ENCODE results near the gene RPTOR. TPM values are rescaled to one million over a fixed set of nuclear protein-coding genes. Genes with fewer than 3 reads are reported as not detected.

Gene RPTOR
- total and polyA plus RNA-seq, 10 of the 15 experiments (the other 5 are each of a cell fraction or from before 2014, with no cell fraction given), result 0.18 to 32.1 (median 7.8) TPM

DNA sequence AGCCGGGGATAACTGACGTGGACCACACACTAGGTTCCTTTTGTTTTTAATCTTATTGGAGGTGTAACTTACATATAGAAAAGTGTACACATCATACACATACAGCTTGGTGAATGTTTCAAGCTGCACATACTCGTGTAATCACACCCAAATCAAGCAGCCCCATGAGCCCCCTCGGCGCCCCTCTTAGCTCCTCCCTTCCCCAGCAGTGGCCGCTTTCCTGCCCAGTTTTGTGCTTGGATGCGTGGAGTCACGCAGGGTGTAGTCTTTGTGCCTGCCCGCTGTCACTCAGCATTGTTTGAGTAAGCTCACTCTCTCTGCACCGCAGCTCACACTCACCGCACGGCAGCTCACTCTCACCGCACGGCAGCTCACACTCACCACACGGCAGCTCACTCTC lies 295.3 kb downstream of the RPTOR start:
- ATAC-seq (no peak), DNase-seq (ENCODE audit: low read depth, low spot score) (no peak), FAIRE-seq (no peak)
- no peak overlapping the region for H3K4me2 ChIP-seq (ENCODE audit: control insufficient read depth, insufficient read depth)
- RAD21 ChIA-PET (ENCODE audit: unreplicated experiment), result no interaction called here
- no peaks in the 10 kb centered on the region for H3K27me3 ChIP-seq (replicated peaks in 1 of 2; ENCODE audit: control insufficient read depth in 2 of 2, insufficient read depth in 2 of 2, low read length in 1 of 2)
- WGBS (ENCODE audit: insufficient coverage, insufficient replicate concordance, low lambda C conversion rate, missing lambda C conversion rate), result 96% methylated on average over 15 of the region's 15 CpGs
- no peaks in the 10 kb centered on the region for H3K4me1 ChIP-seq (ENCODE audit: control insufficient read depth, insufficient read depth, low read length)
- POLR2A ChIA-PET, result no interaction called here
- H3K9me3 ChIP-seq (replicated peaks; ENCODE audit: control insufficient read depth, insufficient read depth, low read length), result no peaks in the 10 kb centered on the region
- H3K27ac ChIP-seq (ENCODE audit: control insufficient read depth, insufficient read depth), result no peak overlapping the region
- H3K79me2 ChIP-seq (ENCODE audit: control insufficient read depth, insufficient read depth, low read length), result no peaks in the 10 kb centered on the region
- no peak overlapping the region for H3K9ac ChIP-seq (ENCODE audit: control insufficient read depth, insufficient read depth, low read length)
- intact Hi-C loops (cut with micrococcal nuclease; ENCODE audit: unreplicated experiment) (no loop called here), in situ Hi-C loops (cut with MboI) (no loop called here)
- SMC1A ChIA-PET (ENCODE audit: uncharacterized antibody, unreplicated experiment), result no interaction called here
- H3K4me3 ChIP-seq, result no peak overlapping the region
- TF ChIP-seq PKNOX1 (IDR thresholded peaks at IDR 0.05) (no peak), RAD51 (IDR thresholded peaks at IDR 0.05) (no peak), SMC3 (IDR thresholded peaks at IDR 0.05; ENCODE audit: borderline replicate concordance, low read length) (no peak), NFIC (IDR thresholded peaks at IDR 0.05; ENCODE audit: low read depth, low read length) (no peak), ZBTB4 (CRISPR knock-in tag; IDR thresholded peaks at IDR 0.05) (no peak)
- TF ChIP-seq, protein P1, sequence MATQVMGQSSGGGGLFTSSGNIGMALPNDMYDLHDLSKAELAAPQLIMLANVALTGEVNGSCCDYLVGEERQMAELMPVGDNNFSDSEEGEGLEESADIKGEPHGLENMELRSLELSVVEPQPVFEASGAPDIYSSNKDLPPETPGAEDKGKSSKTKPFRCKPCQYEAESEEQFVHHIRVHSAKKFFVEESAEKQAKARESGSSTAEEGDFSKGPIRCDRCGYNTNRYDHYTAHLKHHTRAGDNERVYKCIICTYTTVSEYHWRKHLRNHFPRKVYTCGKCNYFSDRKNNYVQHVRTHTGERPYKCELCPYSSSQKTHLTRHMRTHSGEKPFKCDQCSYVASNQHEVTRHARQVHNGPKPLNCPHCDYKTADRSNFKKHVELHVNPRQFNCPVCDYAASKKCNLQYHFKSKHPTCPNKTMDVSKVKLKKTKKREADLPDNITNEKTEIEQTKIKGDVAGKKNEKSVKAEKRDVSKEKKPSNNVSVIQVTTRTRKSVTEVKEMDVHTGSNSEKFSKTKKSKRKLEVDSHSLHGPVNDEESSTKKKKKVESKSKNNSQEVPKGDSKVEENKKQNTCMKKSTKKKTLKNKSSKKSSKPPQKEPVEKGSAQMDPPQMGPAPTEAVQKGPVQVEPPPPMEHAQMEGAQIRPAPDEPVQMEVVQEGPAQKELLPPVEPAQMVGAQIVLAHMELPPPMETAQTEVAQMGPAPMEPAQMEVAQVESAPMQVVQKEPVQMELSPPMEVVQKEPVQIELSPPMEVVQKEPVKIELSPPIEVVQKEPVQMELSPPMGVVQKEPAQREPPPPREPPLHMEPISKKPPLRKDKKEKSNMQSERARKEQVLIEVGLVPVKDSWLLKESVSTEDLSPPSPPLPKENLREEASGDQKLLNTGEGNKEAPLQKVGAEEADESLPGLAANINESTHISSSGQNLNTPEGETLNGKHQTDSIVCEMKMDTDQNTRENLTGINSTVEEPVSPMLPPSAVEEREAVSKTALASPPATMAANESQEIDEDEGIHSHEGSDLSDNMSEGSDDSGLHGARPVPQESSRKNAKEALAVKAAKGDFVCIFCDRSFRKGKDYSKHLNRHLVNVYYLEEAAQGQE (IDR thresholded peaks at IDR 0.05; ENCODE audit: low read depth, low read length), result no peak
- H4K20me1 ChIP-seq (ENCODE audit: control insufficient read depth, insufficient read depth), result no peaks in the 10 kb centered on the region
- H3K36me3 ChIP-seq (ENCODE audit: control insufficient read depth in 2 of 2, insufficient read depth in 2 of 2, low read length in 1 of 2), result peaks cover 2 to 3% of the 10 kb centered on the region in 2 experiments; a peak in 2 of 4 replicates
- CTCF ChIA-PET, result interaction anchor here (1.1 kb wide), 1 partner anchor 59 kb away, joined by 3 read pairs; no protein-coding TSS in a partner anchor
- no TSS peak for BruUV-seq (replicated peaks)
- no peak overlapping the region for H2AFZ ChIP-seq (ENCODE audit: control insufficient read depth, low read depth, low read length)
